Upper lobe of right lung (tissue), 1 donor: ENCODE data around the gene FAM76B. TPM values are rescaled to one million over a fixed set of nuclear protein-coding genes. Genes with fewer than 3 reads are reported as not detected.

Experiments used
- ATAC-seq: fragments of 200-7000 bp; cut with Tn5 transposase; one replicate; pipeline ENCODE4 v1.9.1; 2020; ENCODE audit warnings: mild to moderate bottlenecking, moderate library complexity
- DNase-seq: peaks from one replicate; pipeline ENCODE4 v3.0.0-alpha.2; 2020
- H3K27ac ChIP-seq: fragments of 200-600 bp; one replicate; pipeline ENCODE4 v1.8.0; 2022
- H3K27me3 ChIP-seq: fragments of 200-600 bp; one replicate; pipeline ENCODE4 v1.8.0; 2022; ENCODE audit warnings: mild to moderate bottlenecking
- H3K36me3 ChIP-seq: fragments of 200-600 bp; one replicate; pipeline ENCODE4 v1.8.0; 2022
- H3K4me1 ChIP-seq: fragments of 200-600 bp; one replicate; pipeline ENCODE4 v1.8.0; 2022
- H3K4me3 ChIP-seq: fragments of 200-600 bp; one replicate; pipeline ENCODE4 v1.8.0; 2022; ENCODE audit warnings: mild to moderate bottlenecking
- H3K9me3 ChIP-seq: fragments of 200-600 bp; one replicate; pipeline ENCODE4 v1.8.0; 2022
- intact Hi-C: fragments of 100-400 bp; cut with DNase I; formaldehyde crosslinking; loops from one replicate; pipeline ENCODE4 v1.11.0; 2022
- total RNA-seq: library from RNA; stranded (reverse); fragmentation: NEBNext Ultra II Directional; extraction: Animal tissue kit (Norgen Biotek cat#: 25700); gene quantifications from one replicate; pipeline ENCODE4 v1.2.1, GENCODE V29; 2021
- TF ChIP-seq, protein P1 (sequence below): fragments of 200-600 bp; IDR thresholded peaks from one replicate; pipeline ENCODE4 v1.8.0; 2022; ENCODE audit warnings: antibody characterized with exemption
- donor health status: DM: no; HTN: yes; CAD: no; lungs with severe emphysema.

FAM76B gene
- total RNA-seq, 1 donor from 2014 or later = 22.5 TPM

DNA sequence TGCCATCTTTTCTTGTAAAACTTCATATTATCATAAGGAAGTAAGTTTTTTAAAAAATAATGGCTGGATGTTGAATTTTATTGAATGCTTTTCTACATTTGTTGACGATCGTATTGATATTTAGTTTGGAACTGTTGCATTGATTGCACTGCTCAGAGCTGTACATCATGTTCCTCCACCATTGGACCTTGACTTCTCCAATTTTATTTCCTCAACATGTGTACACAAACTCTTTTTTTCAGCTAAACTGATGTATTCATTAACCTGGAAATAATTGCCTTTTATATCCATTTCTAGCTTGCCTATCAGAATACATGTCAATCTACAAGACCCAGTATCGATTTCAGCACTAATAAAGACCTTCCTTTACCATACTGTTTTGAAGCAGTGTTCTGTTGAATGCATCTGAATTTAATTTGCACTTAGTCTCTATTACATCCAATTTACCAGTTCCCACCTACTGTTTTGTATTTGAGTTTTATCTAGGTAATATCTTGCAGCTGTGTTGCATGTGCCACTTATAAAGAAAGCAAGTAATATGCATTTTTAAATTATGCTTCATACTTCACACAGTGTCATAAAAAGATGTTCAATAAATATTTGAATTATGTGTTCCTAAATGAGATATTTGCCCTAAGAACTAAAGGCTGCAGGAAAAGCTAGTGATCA is 6.2 kb upstream of the FAM76B start:
- peaks cover 17% of the 10 kb centered on the region for H3K36me3 ChIP-seq
- TF ChIP-seq, protein P1, sequence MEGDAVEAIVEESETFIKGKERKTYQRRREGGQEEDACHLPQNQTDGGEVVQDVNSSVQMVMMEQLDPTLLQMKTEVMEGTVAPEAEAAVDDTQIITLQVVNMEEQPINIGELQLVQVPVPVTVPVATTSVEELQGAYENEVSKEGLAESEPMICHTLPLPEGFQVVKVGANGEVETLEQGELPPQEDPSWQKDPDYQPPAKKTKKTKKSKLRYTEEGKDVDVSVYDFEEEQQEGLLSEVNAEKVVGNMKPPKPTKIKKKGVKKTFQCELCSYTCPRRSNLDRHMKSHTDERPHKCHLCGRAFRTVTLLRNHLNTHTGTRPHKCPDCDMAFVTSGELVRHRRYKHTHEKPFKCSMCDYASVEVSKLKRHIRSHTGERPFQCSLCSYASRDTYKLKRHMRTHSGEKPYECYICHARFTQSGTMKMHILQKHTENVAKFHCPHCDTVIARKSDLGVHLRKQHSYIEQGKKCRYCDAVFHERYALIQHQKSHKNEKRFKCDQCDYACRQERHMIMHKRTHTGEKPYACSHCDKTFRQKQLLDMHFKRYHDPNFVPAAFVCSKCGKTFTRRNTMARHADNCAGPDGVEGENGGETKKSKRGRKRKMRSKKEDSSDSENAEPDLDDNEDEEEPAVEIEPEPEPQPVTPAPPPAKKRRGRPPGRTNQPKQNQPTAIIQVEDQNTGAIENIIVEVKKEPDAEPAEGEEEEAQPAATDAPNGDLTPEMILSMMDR = no peak
- ATAC-seq (no peak), DNase-seq (no peak)
- no peaks in the 10 kb centered on the region for H3K27me3 ChIP-seq
- no peaks in the 10 kb centered on the region for H3K9me3 ChIP-seq
- intact Hi-C loops = no loop called here
- peaks cover 11% of the 10 kb centered on the region for H3K4me1 ChIP-seq
- no peak overlapping the region for H3K27ac ChIP-seq
- no peak overlapping the region for H3K4me3 ChIP-seq

DNA sequence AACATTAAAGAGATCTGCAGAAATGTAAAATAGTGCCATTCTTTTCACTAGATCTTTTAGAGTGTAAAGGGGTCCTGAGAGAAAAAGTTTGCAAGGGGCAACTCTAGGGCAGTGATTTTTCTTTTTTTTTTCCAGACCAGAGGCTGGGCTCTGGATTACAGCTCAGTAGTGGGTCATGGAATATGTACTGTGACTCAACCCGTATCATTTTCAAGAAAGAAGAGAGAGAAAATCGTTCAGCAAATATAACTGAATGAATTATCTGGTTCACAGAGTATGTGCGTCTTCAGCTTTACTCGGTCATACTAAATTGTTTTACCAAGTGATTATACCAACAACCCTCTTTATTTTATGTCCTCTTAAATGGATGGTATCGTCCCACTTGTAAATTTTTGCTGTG is 4.5 kb upstream of the FAM76B start:
- no peaks in the 10 kb centered on the region for H3K36me3 ChIP-seq
- H3K9me3 ChIP-seq = no peaks in the 10 kb centered on the region
- DNase-seq (no peak), ATAC-seq (no peak)
- no peaks in the 10 kb centered on the region for H3K27me3 ChIP-seq
- H3K27ac ChIP-seq = no peak overlapping the region
- TF ChIP-seq, protein P1 = no peak
- intact Hi-C loops = no loop called here
- no peak overlapping the region for H3K4me3 ChIP-seq
- H3K4me1 ChIP-seq = peaks cover 11% of the 10 kb centered on the region

DNA sequence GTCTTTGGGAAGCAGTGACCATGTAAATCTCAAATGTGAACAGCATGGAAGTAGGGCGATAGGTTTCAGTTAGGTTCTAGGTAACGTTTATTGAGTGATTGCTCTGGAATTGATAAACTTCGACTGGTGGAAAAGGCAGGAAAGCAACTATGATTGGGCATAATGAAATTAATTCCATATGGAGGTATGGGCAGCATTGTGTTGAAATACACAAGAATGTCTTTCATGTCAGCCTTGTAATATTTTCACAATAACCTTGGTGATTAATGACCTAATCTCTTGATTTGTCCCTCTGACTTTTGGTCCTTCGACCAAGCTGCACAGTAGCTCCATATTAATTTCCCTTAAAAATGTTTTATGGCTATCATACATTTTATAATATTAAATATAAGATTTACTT is 3.5 kb upstream of the FAM76B start:
- peaks cover 16% of the 10 kb centered on the region for H3K4me1 ChIP-seq
- TF ChIP-seq, protein P1 = no peak
- ATAC-seq (no peak), DNase-seq (no peak)
- intact Hi-C loops = no loop called here
- H3K9me3 ChIP-seq = no peaks in the 10 kb centered on the region
- no peaks in the 10 kb centered on the region for H3K27me3 ChIP-seq
- no peak overlapping the region for H3K4me3 ChIP-seq
- no peaks in the 10 kb centered on the region for H3K36me3 ChIP-seq
- no peak overlapping the region for H3K27ac ChIP-seq

- intact Hi-C loops = no loop called here
- Histone ChIP-seq H3K27me3 (no peaks in the 10 kb centered on the region), H3K4me3 (no peak overlapping the region), H3K9me3 (no peaks in the 10 kb centered on the region), H3K27ac (no peak overlapping the region), H3K36me3 (peaks cover 2% of the 10 kb centered on the region), H3K4me1 (peaks cover 20% of the 10 kb centered on the region)
- ATAC-seq (no peak), DNase-seq (no peak)
- TF ChIP-seq, protein P1 = no peak
Measured at GRCh38 chr11:95792700-95793099, 3.1 kb upstream of the FAM76B start.

DNA sequence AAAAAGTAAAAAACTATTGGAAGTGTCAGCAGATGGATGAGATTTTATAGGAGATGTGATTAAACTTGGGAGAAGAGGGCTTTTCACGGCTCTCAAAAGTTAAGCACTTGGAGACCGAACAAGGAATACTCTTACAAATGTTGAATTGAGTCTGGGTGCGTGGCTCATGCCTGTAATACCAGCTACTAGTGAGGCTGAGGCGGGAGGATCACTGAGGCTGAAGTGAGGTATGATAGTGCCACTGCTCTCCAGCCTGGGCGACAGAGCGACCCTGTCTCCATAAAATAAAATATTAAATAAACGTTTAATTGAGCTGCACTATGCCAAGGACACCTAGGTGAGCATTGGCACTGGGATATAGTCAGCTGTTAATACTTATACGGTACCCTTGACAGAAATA is 2.6 kb upstream of the FAM76B start:
- intact Hi-C loops = no loop called here

More for the DNA sequence above, 2.6 kb upstream of the FAM76B start:
- peaks cover 21% of the 10 kb centered on the region for H3K4me1 ChIP-seq
- ATAC-seq (no peak), DNase-seq (no peak)
- H3K9me3 ChIP-seq = no peaks in the 10 kb centered on the region
- H3K4me3 ChIP-seq = peak overlapping the region; percentile 86
- H3K36me3 ChIP-seq = peaks cover 7% of the 10 kb centered on the region
- no peaks in the 10 kb centered on the region for H3K27me3 ChIP-seq
- no peak overlapping the region for H3K27ac ChIP-seq
- TF ChIP-seq, protein P1 = no peak
